HEK293T (cell line): ENCODE results near the gene CABLES2.

ENCODE experiments used
- ARNT ChIP-seq: fragments of 450-650 bp; IDR thresholded peaks from 2 replicates; pipeline ENCODE4 v1.6.1; 2017; ENCODE audit warnings: mild to moderate bottlenecking
- BHLHE40 ChIP-seq: fragments of 450-650 bp; IDR thresholded peaks from 2 replicates; pipeline ENCODE4 v1.6.1; 2016; ENCODE audit warnings: mild to moderate bottlenecking, moderate library complexity, borderline replicate concordance
- FOXA1 ChIP-seq: fragments of 450-650 bp; IDR thresholded peaks from 2 replicates; pipeline ENCODE4 v1.6.1; 2016; ENCODE audit warnings: mild to moderate bottlenecking
- FOXK2 ChIP-seq: fragments of 450-650 bp; IDR thresholded peaks from 2 replicates; pipeline ENCODE4 v1.6.1; 2016; ENCODE audit warnings: mild to moderate bottlenecking
- FOXM1 ChIP-seq: fragments of 450-650 bp; IDR thresholded peaks from 2 replicates; pipeline ENCODE4 v1.6.1; 2017; ENCODE audit warnings: mild to moderate bottlenecking, borderline replicate concordance
- LEF1 ChIP-seq: fragments of 450-650 bp; IDR thresholded peaks from 2 replicates; pipeline ENCODE4 v1.6.1; 2017; ENCODE audit warnings: mild to moderate bottlenecking, borderline replicate concordance
- SP1 ChIP-seq: fragments of 450-650 bp; IDR thresholded peaks from 2 replicates; pipeline ENCODE4 v1.6.1; 2017
- SUZ12 ChIP-seq: fragments of 450-650 bp; IDR thresholded peaks from 2 replicates; pipeline ENCODE4 v1.6.1; 2016; ENCODE audit warnings: mild to moderate bottlenecking
- ZNF384 ChIP-seq: fragments of 450-650 bp; IDR thresholded peaks from 2 replicates; pipeline ENCODE4 v1.6.1; 2016
- TF ChIP-seq, protein P1 (sequence below): fragments of 450-650 bp; IDR thresholded peaks from 2 replicates; pipeline ENCODE4 v1.6.1; 2016

DNA sequence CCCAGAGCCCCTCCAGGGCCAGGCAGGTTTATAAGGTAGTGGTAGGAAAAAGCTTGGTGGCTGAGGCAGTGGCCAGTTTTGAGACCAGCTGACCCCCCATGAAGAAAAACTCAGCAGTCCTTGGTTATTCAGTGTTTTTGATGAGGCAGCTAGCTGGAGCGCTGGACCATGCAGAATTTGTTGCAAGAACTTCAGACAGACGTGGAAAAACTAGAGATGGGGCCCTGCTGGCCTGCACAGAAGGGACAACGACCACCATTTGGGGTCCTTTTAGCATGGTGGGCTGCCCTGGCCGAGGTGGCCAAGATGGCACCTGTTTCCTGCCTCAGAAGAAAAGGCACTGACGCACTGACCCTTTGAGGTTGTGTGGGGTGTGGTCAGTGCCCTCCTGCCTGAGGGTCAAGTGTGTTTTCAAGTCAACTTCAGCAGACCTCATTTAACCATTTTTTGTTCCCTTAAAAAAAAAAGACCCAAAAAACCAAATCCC lies 17.4 kb downstream of the CABLES2 start:
- TF ChIP-seq LEF1 (no peak), ARNT (no peak), FOXA1 (no peak), ZNF384 (no peak), FOXM1 (no peak), BHLHE40 (no peak), SP1 (no peak), SUZ12 (no peak), FOXK2 (no peak)
- TF ChIP-seq, protein P1, sequence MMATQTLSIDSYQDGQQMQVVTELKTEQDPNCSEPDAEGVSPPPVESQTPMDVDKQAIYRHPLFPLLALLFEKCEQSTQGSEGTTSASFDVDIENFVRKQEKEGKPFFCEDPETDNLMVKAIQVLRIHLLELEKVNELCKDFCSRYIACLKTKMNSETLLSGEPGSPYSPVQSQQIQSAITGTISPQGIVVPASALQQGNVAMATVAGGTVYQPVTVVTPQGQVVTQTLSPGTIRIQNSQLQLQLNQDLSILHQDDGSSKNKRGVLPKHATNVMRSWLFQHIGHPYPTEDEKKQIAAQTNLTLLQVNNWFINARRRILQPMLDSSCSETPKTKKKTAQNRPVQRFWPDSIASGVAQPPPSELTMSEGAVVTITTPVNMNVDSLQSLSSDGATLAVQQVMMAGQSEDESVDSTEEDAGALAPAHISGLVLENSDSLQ, result no peak
